BE2C (cell line): ENCODE measurements around the gene CNTN4.

Experiments
- DNase-seq: peaks from one replicate; pipeline ENCODE4 v3.0.0-alpha.2; 2020
- H3K27me3 ChIP-seq: fragments of 250-450 bp; sonication (Bioruptor Pico); 2 replicates; pipeline ENCODE4 v1.5.1; 2020; ENCODE audit warnings: mild to moderate bottlenecking
- H3K36me3 ChIP-seq: fragments of 250-450 bp; sonication (Bioruptor Pico); 2 replicates; pipeline ENCODE4 v1.5.1; 2020; ENCODE audit warnings: mild to moderate bottlenecking
- H3K4me1 ChIP-seq: fragments of 250-450 bp; sonication (Bioruptor Pico); 2 replicates; pipeline ENCODE4 v1.5.1; 2020
- H3K4me3 ChIP-seq: 2 replicates; pipeline ENCODE4 v1.5.1; 2011; ENCODE audit warnings: low read depth, low read length
- H3K9me3 ChIP-seq: fragments of 250-450 bp; sonication (Bioruptor Pico); 2 replicates; pipeline ENCODE4 v1.5.1; 2020
- TF ChIP-seq, protein P1 (sequence below): IDR thresholded peaks from 2 replicates; pipeline ENCODE4 v1.5.1; 2012; ENCODE audit warnings: mild to moderate bottlenecking, low read depth, low read length

The CNTN4 gene

DNA sequence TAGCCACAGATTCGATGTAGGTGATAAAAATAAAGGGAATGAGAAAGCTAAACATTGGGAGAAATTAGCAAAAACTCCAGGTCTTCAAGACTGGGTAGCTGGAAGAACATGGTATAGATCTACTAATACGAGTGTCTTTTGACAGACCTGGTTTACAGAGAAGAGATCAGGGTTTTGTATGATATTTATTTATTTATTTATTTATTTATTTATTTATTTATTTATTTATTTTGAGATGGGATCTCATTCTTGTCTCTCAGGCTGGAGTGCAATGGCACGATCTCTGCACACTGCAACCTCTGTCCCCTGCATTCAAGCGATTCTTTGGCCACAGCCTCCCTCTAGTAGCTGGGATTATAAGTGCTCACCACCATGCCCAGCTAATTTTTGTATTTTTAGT, 448.4 kb downstream of the CNTN4 start:
- Histone ChIP-seq H3K9me3 (no peaks in the 10 kb centered on the region), H3K4me1 (no peaks in the 10 kb centered on the region), H3K36me3 (no peaks in the 10 kb centered on the region), H3K27me3 (no peaks in the 10 kb centered on the region), H3K4me3 (no peak overlapping the region)
- TF ChIP-seq, protein P1, sequence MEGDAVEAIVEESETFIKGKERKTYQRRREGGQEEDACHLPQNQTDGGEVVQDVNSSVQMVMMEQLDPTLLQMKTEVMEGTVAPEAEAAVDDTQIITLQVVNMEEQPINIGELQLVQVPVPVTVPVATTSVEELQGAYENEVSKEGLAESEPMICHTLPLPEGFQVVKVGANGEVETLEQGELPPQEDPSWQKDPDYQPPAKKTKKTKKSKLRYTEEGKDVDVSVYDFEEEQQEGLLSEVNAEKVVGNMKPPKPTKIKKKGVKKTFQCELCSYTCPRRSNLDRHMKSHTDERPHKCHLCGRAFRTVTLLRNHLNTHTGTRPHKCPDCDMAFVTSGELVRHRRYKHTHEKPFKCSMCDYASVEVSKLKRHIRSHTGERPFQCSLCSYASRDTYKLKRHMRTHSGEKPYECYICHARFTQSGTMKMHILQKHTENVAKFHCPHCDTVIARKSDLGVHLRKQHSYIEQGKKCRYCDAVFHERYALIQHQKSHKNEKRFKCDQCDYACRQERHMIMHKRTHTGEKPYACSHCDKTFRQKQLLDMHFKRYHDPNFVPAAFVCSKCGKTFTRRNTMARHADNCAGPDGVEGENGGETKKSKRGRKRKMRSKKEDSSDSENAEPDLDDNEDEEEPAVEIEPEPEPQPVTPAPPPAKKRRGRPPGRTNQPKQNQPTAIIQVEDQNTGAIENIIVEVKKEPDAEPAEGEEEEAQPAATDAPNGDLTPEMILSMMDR, result no peak
- no peak for DNase-seq

DNA sequence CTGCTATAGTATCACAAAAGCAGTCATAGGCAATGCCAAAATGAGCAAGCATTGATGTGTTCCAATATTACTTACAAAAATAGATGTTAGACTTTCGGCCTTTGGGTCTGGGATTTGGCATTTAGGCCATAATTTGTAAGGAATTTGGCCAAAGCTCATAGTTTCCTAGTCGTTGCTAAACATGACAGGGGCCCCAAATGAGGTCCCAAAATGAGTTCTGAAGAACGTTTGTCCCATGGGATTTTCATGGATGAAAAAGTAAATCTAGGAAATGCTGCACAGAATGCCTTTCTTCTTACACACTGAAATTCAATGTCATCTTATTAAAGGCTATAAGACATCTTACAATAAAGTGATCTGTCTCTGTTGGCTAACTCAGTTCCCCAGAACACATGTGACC, 456.0 kb downstream of the CNTN4 start:
- no peaks in the 10 kb centered on the region for H3K27me3 ChIP-seq
- TF ChIP-seq, protein P1, result no peak
- no peaks in the 10 kb centered on the region for H3K4me1 ChIP-seq
- DNase-seq, result no peak
- no peak overlapping the region for H3K4me3 ChIP-seq
- no peaks in the 10 kb centered on the region for H3K36me3 ChIP-seq
- no peaks in the 10 kb centered on the region for H3K9me3 ChIP-seq

DNA sequence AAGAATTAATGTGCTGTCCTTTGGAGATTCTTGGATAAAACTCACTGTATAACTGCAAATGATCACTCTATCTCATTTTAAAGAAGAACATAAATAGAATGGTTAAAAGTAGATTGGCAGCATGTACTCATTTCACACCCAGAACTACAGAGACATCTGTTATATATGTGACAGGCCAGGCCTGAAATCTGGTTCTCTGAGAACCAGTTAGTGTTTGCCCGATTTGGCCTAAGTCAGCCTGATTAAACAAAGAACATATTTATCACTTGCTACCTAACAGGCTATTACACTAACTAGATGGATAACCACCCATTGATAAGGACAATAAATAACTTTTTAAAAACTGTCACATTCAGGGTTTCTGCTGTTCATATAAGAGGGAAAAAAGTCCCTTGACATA, 460.1 kb downstream of the CNTN4 start:
- H3K4me3 ChIP-seq, result no peak overlapping the region
- no peaks in the 10 kb centered on the region for H3K27me3 ChIP-seq
- TF ChIP-seq, protein P1, result no peak
- H3K9me3 ChIP-seq, result no peaks in the 10 kb centered on the region
- no peak for DNase-seq
- no peaks in the 10 kb centered on the region for H3K4me1 ChIP-seq
- no peaks in the 10 kb centered on the region for H3K36me3 ChIP-seq

- Histone ChIP-seq H3K36me3 (no peaks in the 10 kb centered on the region), H3K4me1 (no peaks in the 10 kb centered on the region), H3K9me3 (no peaks in the 10 kb centered on the region), H3K27me3 (no peaks in the 10 kb centered on the region), H3K4me3 (no peak overlapping the region)
- TF ChIP-seq, protein P1, result no peak
- DNase-seq, result no peak
Measured at GRCh38 chr3:2567451-2567850, 468.8 kb downstream of the CNTN4 start.

DNA sequence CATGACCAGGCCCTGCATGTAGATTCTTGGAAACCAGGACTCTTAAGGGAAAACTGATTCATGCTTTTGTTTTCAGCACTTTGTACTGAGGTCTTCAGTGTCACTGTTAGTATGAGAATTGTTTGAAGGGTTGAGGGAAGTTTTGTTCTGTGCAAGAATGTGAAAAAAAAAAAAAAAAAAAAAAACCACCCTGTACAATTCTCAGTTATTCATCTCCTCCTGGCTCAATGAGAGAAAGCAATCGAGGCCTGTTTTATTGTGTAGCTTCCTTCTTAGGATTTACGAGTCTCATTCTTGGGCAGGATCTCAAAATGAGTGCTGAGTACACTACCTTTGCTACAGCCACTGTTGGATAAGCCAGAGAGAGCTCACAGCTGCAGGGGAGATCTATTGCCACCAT, 469.5 kb downstream of the CNTN4 start:
- H3K9me3 ChIP-seq, result no peaks in the 10 kb centered on the region
- H3K36me3 ChIP-seq, result no peaks in the 10 kb centered on the region
- no peak overlapping the region for H3K4me3 ChIP-seq
- DNase-seq, result no peak
- no peaks in the 10 kb centered on the region for H3K27me3 ChIP-seq
- TF ChIP-seq, protein P1, result no peak
- H3K4me1 ChIP-seq, result no peaks in the 10 kb centered on the region

DNA sequence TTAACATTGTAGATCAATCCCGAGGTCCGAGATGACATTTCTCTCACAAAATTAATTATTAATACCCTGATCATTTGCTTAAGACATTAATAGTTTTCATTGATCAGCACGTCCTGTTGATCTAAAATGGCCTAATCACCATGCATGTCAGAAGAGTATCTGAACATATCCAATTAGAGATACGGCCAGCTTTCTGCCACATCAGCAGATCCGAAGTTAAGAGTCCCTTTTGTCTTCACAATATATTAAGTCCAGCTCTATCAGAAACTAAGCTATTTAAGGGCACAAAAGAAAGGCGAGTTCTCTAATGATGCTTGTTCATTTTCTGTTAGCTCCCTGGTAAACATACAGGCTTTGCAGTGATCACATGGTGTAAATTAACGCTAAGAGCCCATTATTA, 470.3 kb downstream of the CNTN4 start:
- Histone ChIP-seq H3K4me3 (no peak overlapping the region), H3K27me3 (no peaks in the 10 kb centered on the region), H3K9me3 (no peaks in the 10 kb centered on the region), H3K4me1 (no peaks in the 10 kb centered on the region), H3K36me3 (no peaks in the 10 kb centered on the region)
- TF ChIP-seq, protein P1, result no peak
- no peak for DNase-seq
